Stimulated activated CD8-positive, alpha-beta memory T cell treated with anti-CD3 and anti-CD28 coated beads, Interleukin-2, amount 100 ng/mL, for 48 hours (primary cell): ENCODE data around the gene MYO7B.

ENCODE experiments used
- DNase-seq, 2 donors: peaks; one replicate each; pipeline ENCODE4 v3.0.0-alpha.2; 2020; ENCODE audit warnings: low read depth in 2 of 2

Gene MYO7B

GRCh38 chr2:127535422-127535901 is at the start of gene MYO7B:
TSS of gene MYO7B (plus strand) at chr2:127535683. CDS start at chr2:127559723, 24,040 bp downstream.
- DNase-seq, result no peak

- no peak for DNase-seq
Observed at GRCh38 chr2:127485694-127486071, 49.8 kb upstream of the MYO7B start.

DNA sequence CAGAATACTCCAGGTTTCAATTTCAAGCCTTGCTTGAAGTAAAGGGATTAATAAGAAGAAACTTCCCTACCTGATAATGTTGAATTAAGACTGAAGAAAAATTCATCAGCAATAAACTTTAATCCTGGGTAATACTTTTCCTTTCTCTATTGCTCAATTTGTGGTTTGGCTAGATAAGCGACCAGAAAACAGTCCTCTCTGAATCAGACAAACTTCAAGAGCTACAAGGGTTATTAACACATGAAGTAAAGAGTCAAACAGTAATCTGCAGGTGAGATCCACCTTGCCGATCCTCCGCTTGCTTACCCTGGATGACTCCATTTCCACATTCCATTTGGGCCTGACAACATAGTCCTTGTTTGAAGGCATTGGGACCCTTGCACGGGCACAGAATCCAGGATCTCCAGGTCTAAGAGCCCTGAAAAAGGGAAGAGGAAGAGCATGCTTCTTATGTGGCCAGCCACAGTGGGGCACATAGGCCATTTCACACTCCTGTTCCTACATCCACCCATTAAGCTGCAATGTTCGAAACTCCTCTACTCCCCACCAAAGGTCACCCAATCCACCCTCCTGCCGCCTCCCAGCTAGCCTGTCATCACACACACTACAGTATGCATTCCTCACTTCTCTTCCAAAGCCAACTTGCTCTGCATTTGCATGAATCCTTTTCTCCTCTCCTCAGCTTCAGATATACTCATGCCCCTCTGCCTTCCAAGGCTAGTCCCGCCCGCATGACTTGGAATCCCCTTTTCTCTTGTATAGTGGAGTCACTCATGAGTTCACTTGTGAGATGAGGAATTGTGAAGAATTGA is 49.0 kb upstream of the MYO7B start:
- no peak for DNase-seq

DNA sequence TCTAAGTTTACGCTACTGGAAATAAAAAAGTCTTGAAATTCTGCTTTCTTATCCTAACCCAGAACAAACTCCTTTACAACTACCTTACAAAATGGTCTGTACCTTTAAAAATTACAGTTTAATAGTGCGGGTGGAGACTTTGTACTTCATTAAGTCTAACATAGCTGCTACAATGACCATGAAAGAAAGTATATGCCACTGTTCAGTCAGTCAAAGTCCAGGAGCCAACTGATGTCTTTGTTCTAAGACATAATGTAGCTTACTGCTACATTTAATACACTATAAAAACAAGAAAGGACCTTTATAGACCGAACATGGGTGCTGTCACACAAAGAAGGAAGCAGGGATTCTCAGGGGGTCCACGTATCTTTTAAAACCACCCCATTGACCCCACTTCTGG is 45.2 kb upstream of the MYO7B start:
- no peak for DNase-seq

DNA sequence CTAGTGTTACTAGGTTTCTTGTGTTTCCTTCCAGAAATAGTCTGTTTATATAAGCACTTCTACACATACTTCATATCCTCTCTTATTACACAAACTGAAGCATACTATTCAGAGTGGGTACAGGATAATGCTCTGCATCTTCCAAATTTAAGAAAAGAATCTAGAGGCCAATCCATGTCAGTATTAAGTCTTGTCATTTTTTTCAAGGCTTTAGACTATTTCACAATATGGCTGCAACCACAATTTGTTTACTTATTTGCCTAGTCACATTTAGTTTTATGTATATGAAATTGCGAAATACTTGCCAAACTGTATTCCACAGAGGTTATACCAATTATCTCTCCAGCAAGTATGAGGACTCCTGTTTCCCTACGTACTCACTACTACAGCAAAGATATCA is 37.1 kb upstream of the MYO7B start:
- no peak for DNase-seq

DNA sequence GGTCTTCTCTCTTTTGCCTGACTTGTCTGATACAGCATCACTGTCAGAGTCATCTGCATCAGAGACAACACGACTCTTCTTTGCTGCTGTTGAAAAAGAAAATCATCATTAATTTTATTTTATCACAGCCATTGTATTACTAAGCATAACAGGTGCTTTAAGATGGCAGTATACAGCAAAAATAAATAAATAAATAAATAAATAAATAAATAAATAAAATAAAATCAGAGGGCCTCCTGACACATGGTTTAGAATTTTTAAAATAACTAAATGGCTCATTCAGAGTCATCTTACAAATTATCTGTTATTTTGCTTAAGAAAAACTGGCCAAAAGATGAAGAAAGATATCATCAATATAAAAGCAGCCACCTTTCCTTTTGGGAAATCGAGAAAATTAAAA is 32.0 kb upstream of the MYO7B start:
- DNase-seq, result no peak

DNA sequence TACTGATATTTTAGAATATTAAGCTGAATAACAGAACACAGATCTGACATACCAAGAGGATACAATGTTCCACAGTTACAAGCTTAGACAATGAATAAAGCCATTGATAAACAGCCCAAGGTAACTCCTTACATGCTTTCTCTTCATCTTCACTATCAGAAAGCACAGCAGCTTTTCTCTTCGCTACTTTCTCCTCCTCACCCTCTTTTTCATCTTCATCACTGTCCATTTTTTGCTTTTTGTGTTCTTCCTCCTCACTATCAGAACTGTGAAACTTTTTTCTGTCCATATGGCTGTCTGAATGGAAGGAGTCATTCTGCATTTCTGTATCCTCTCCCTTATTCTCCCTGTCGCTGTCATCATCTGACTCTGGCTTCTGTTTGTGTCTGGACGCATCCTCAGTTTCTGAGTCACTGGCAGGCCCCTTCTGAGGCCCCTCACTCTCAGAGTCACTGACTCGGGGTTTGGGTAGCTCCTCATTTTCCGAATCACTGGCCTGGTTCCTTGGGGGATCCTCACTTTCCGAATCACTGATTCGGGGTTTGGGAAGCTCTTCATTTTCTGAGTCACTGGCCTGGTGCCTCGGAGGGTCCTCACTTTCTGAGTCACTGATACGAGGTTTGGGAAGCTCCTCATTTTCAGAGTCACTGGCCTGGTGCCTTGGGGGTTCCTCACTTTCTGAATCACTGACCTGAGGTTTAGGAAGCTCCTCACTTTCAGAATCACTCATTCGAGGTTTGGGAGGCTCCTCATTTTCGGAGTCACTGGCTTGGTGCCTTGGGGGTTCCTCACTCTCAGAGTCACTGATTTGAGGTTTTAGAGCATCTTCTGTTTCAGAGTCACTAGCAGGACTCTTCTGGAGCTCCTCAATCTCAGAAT is 30.7 kb upstream of the MYO7B start:
- DNase-seq, result no peak

- no peak for DNase-seq
Observed at GRCh38 chr2:127506510-127506909, 29.0 kb upstream of the MYO7B start.

- no peak for DNase-seq
Observed at GRCh38 chr2:127508023-127508630, 27.4 kb upstream of the MYO7B start.

DNA sequence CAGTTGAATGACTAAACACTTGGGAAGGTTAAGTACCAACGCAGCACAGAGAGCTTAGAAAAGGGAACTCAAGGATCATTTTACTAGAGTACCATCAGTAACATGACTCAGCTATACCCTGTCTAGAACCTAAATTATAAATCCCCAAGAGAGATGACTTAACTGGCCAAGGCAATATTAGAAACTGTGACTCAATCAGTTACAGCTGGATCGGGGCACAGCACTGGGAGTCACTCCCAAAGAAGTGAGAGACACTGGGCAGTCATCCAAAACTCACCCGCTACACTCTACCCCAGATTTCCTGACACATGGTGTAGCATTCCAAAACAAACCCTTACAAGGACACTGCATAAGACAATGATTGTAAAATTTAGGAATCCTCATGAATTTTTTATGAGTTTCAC is 26.9 kb upstream of the MYO7B start:
- no peak for DNase-seq

GRCh38 chr2:127510073-127510472 is 25.4 kb upstream of the MYO7B start:
- DNase-seq, result no peak

- DNase-seq, result no peak
Observed at GRCh38 chr2:127511090-127511695, 24.3 kb upstream of the MYO7B start.

DNA sequence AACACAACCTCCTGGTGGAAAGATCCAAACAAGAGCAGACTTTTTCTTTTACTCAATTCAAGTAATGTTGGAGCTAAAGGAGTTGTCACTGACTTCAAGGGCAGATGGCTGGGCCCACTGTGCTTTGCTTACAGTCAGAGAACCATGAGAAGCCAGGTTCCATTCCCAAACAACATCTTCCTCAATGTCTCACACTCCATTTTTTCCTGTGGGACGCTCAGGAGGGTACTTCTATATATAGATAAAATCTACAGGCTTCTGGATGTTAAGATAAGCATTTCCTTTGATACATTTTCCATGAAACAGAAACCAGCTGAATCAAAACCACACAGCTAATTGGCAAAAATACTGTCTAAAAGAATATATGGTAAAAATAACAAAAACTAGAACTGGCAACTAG is 23.6 kb upstream of the MYO7B start:
- DNase-seq, result no peak

DNA sequence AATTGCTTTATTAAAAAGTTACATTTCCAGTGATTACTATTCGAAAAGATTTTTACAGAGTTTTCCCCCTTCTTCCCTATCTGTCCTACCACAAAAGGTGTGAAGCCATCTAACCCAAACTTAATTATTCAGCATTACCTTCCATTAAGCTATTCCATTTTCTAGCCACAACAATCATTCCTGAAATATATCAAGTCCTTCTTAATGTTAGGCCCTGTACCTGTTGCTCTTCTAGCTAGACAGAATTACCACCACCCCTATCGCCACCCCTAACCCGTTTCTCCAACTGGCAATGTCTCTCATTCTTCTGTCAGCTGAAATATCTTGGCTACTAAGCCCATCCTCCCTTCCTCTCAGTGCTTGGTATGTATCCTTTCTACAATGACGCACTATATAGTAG is 23.1 kb upstream of the MYO7B start:
- DNase-seq, result no peak

- no peak for DNase-seq
Observed at GRCh38 chr2:127514076-127514475, 21.4 kb upstream of the MYO7B start.

GRCh38 chr2:127514485-127514884 is 21.0 kb upstream of the MYO7B start:
- DNase-seq, result no peak

GRCh38 chr2:127515383-127515915 is 20.0 kb upstream of the MYO7B start:
- DNase-seq, result no peak

GRCh38 chr2:127516041-127516762 is 19.3 kb upstream of the MYO7B start:
- no peak for DNase-seq

- no peak for DNase-seq
Observed at GRCh38 chr2:127517465-127517864, 18.0 kb upstream of the MYO7B start.

- DNase-seq, result no peak
Observed at GRCh38 chr2:127520424-127520823, 15.1 kb upstream of the MYO7B start.
